Astrocyte (in vitro differentiated cells and primary cell): Measurements from ENCODE around the gene ENPP4. TPM values are rescaled to one million over a fixed set of nuclear protein-coding genes. Genes with fewer than 3 reads are reported as not detected.

Experiments used
- DNase-seq: peaks from one replicate; pipeline ENCODE4 v3.0.0-alpha.2; 2010; ENCODE audit warnings: low read depth
- FAIRE-seq: peaks from 2 replicates; lab custom pipeline; 2011; peaks lifted over from hg19 to GRCh38; lab: Jason Lieb, UNC
- H2AFZ ChIP-seq: 2 replicates; pipeline ENCODE4 v1.6.0; 2012; ENCODE audit warnings: low read depth, low read length, inconsistent platforms
- H3K27ac ChIP-seq: 2 replicates; pipeline ENCODE4 v1.5.1; 2011; ENCODE audit warnings: low read depth, low read length, inconsistent platforms
- H3K27me3 ChIP-seq: 2 replicates; pipeline ENCODE4 v1.6.0; 2011; ENCODE audit warnings: low read length, inconsistent platforms; ENCODE audit not compliant: insufficient read depth
- H3K36me3 ChIP-seq: 2 replicates; pipeline ENCODE4 v1.5.1; 2011; ENCODE audit warnings: low read length, inconsistent platforms; ENCODE audit not compliant: insufficient read depth
- H3K4me1 ChIP-seq: 2 replicates; pipeline ENCODE4 v1.5.1; 2011; ENCODE audit warnings: low read length, inconsistent platforms; ENCODE audit not compliant: insufficient read depth
- H3K4me2 ChIP-seq: 2 replicates; pipeline ENCODE4 v1.6.0; 2012; ENCODE audit warnings: low read length, inconsistent platforms
- H3K4me3 ChIP-seq: 2 replicates; pipeline ENCODE4 v1.5.1; 2011; ENCODE audit warnings: low read depth, mild to moderate bottlenecking, low read length, inconsistent platforms; ENCODE audit not compliant: insufficient read depth
- H3K79me2 ChIP-seq: 2 replicates; pipeline ENCODE4 v1.6.0; 2012; ENCODE audit warnings: mild to moderate bottlenecking, low read length, inconsistent platforms; ENCODE audit not compliant: insufficient read depth
- H3K9ac ChIP-seq: 2 replicates; pipeline ENCODE4 v1.6.0; 2012; ENCODE audit warnings: mild to moderate bottlenecking, low read length, inconsistent platforms
- H3K9me3 ChIP-seq: 2 replicates; pipeline ENCODE4 v1.5.1; 2012; ENCODE audit warnings: low read depth, mild to moderate bottlenecking, low read length, inconsistent platforms; ENCODE audit not compliant: insufficient read depth
- H4K20me1 ChIP-seq: 2 replicates; pipeline ENCODE4 v1.6.0; 2012; ENCODE audit warnings: low read length, inconsistent platforms; ENCODE audit not compliant: insufficient read depth
- H3K27ac Mint-ChIP-seq: one replicate; pipeline ENCODE4 v1.8.0; 2021; ENCODE audit warnings: mild to moderate bottlenecking, mixed read lengths; ENCODE audit not compliant: unreplicated experiment
- H3K27me3 Mint-ChIP-seq: one replicate; pipeline ENCODE4 v1.8.0; 2021; ENCODE audit warnings: low read depth, mixed read lengths; ENCODE audit not compliant: unreplicated experiment
- H3K36me3 Mint-ChIP-seq: one replicate; pipeline ENCODE4 v1.8.0; 2021; ENCODE audit warnings: low read depth, mixed read lengths; ENCODE audit not compliant: unreplicated experiment
- H3K4me1 Mint-ChIP-seq: one replicate; pipeline ENCODE4 v1.8.0; 2021; ENCODE audit warnings: low read depth, mixed read lengths; ENCODE audit not compliant: unreplicated experiment
- H3K4me3 Mint-ChIP-seq: one replicate; pipeline ENCODE4 v1.8.0; 2021; ENCODE audit warnings: mild to moderate bottlenecking, moderate library complexity, mixed read lengths; ENCODE audit not compliant: unreplicated experiment
- H3K9me3 Mint-ChIP-seq: one replicate; pipeline ENCODE4 v1.8.0; 2021; ENCODE audit warnings: mild to moderate bottlenecking, mixed read lengths; ENCODE audit not compliant: unreplicated experiment
- EZH2 ChIP-seq: IDR thresholded peaks from 2 replicates; pipeline ENCODE4 v1.6.1; 2012; ENCODE audit warnings: mild to moderate bottlenecking, low read length, inconsistent platforms; ENCODE audit not compliant: insufficient read depth
- total RNA-seq: library from RNA; stranded (reverse); gene quantifications from 2 replicates; pipeline ENCODE4 v1.2.1, GENCODE V29; 2021
- TF ChIP-seq, protein P1 (sequence below): IDR thresholded peaks from 2 replicates; pipeline ENCODE4 v1.5.1; 2011; ENCODE audit warnings: low read depth, mild to moderate bottlenecking, inconsistent platforms, low read length, moderate library complexity; ENCODE audit not compliant: insufficient read depth

Gene ENPP4
- total RNA-seq, 1 donor from 2014 or later, result 5.7 TPM

- Histone ChIP-seq H3K9ac (no peak overlapping the region), H3K9me3 (no peaks in the 10 kb centered on the region), H3K36me3 (no peaks in the 10 kb centered on the region), H3K4me1 (no peaks in the 10 kb centered on the region), H3K27ac (no peak overlapping the region), H3K79me2 (no peaks in the 10 kb centered on the region), H3K4me3 (no peak overlapping the region), H3K27me3 (no peaks in the 10 kb centered on the region), H3K4me2 (no peak overlapping the region), H4K20me1 (no peaks in the 10 kb centered on the region), H2AFZ (no peak overlapping the region)
- H3K4me3 Mint-ChIP-seq, result no peak overlapping the region
- no peak for DNase-seq
- no peak overlapping the region for H3K27ac Mint-ChIP-seq
- no peaks in the 10 kb centered on the region for H3K27me3 Mint-ChIP-seq
- no peaks in the 10 kb centered on the region for H3K9me3 Mint-ChIP-seq
- no peaks in the 10 kb centered on the region for H3K36me3 Mint-ChIP-seq
- no peak for TF ChIP-seq EZH2
- TF ChIP-seq, protein P1, sequence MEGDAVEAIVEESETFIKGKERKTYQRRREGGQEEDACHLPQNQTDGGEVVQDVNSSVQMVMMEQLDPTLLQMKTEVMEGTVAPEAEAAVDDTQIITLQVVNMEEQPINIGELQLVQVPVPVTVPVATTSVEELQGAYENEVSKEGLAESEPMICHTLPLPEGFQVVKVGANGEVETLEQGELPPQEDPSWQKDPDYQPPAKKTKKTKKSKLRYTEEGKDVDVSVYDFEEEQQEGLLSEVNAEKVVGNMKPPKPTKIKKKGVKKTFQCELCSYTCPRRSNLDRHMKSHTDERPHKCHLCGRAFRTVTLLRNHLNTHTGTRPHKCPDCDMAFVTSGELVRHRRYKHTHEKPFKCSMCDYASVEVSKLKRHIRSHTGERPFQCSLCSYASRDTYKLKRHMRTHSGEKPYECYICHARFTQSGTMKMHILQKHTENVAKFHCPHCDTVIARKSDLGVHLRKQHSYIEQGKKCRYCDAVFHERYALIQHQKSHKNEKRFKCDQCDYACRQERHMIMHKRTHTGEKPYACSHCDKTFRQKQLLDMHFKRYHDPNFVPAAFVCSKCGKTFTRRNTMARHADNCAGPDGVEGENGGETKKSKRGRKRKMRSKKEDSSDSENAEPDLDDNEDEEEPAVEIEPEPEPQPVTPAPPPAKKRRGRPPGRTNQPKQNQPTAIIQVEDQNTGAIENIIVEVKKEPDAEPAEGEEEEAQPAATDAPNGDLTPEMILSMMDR, result no peak
- no peak for FAIRE-seq
- no peaks in the 10 kb centered on the region for H3K4me1 Mint-ChIP-seq
These were observed 27.7 kb upstream of the ENPP4 start for GRCh38 chr6:46102123-46102522.

DNA sequence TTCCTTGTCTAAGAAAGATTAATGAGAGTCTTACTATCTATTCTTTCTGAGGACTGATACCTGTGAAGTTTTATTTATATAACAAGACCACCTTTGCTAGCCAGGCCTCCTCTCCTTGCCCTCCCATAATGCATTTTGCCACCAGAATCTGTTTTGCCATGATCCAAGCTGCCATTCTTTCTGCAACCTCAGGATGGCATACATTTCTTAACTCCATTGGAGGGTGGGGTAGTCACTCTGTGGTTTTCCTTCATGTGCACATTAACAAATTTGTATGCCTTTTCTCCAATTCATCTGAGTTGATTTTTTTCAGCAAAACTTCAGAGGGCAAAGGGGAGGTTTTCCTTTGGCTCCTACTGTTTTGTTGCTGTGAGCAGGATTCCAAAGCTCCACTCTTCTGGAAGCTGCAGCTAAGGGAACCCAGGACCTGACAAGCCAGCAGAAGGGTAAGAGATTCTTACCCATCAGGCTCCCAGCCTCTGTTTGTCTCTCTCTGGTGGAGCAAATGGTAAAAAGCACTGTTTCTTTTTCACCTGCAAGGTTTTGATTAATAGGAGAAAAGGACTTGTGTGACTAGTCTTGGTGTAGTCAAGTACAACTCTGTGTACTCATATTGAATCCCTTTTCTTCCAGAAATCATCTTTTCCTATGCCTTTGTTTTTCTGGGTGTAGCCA lies 26.2 kb upstream of the ENPP4 start:
- Mint-ChIP-seq H3K27ac (no peak overlapping the region), H3K4me1 (no peaks in the 10 kb centered on the region), H3K9me3 (no peaks in the 10 kb centered on the region), H3K27me3 (no peaks in the 10 kb centered on the region), H3K36me3 (no peaks in the 10 kb centered on the region), H3K4me3 (no peak overlapping the region)
- no peaks in the 10 kb centered on the region for H3K79me2 ChIP-seq
- H3K4me1 ChIP-seq, result no peaks in the 10 kb centered on the region
- no peak overlapping the region for H3K4me3 ChIP-seq
- TF ChIP-seq, protein P1, result no peak
- no peak for TF ChIP-seq EZH2
- no peak overlapping the region for H3K27ac ChIP-seq
- H2AFZ ChIP-seq, result no peak overlapping the region
- no peaks in the 10 kb centered on the region for H3K36me3 ChIP-seq
- FAIRE-seq, result no peak
- no peak overlapping the region for H3K4me2 ChIP-seq
- DNase-seq, result no peak
- no peaks in the 10 kb centered on the region for H3K27me3 ChIP-seq
- no peaks in the 10 kb centered on the region for H3K9me3 ChIP-seq
- H4K20me1 ChIP-seq, result no peaks in the 10 kb centered on the region
- no peak overlapping the region for H3K9ac ChIP-seq

DNA sequence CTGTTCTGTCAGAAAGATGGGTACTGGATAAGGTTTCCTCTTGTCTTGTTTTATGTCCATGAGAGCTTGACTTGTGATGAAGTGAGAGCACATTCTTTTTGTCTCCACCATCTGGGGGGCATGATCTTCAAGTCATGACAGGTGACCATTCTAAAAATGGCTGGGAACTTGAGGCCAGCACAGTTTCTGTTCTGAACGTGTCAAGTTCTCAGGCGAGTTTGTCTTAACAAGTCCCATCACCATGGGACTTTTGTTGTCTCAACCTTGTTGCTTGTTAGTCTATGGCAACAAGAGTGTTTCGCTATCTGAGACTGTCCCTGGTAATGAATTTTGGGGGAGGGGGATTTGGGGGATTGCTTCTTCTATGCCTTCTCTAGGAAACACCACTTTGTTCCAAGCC lies 25.6 kb upstream of the ENPP4 start:
- H3K9me3 Mint-ChIP-seq, result no peaks in the 10 kb centered on the region
- Histone ChIP-seq H2AFZ (no peak overlapping the region), H3K9ac (no peak overlapping the region), H3K9me3 (no peaks in the 10 kb centered on the region), H3K27me3 (no peaks in the 10 kb centered on the region), H3K79me2 (no peaks in the 10 kb centered on the region), H3K4me1 (no peaks in the 10 kb centered on the region), H3K27ac (no peak overlapping the region), H3K4me3 (no peak overlapping the region), H3K36me3 (no peaks in the 10 kb centered on the region), H4K20me1 (no peaks in the 10 kb centered on the region), H3K4me2 (no peak overlapping the region)
- no peaks in the 10 kb centered on the region for H3K36me3 Mint-ChIP-seq
- TF ChIP-seq, protein P1, result no peak
- TF ChIP-seq EZH2, result no peak
- no peak for FAIRE-seq
- no peaks in the 10 kb centered on the region for H3K4me1 Mint-ChIP-seq
- no peaks in the 10 kb centered on the region for H3K27me3 Mint-ChIP-seq
- no peak overlapping the region for H3K27ac Mint-ChIP-seq
- no peak for DNase-seq
- H3K4me3 Mint-ChIP-seq, result no peak overlapping the region
